Endothelial cell of umbilical vein (primary cell): ENCODE data around the gene FGR. TPM values are rescaled to one million over a fixed set of nuclear protein-coding genes. Genes with fewer than 3 reads are reported as not detected.
"Not testable (repeated sequence)": the region's sequence is repeated elsewhere in the genome, so short reads cannot be mapped to it uniquely, and the experiment has no call there.

Experiments used
- BruUV-seq: library from RNA; stranded (reverse); fragments of 400-500 nt; replicated peaks from 2 replicates; lab custom pipeline; 2021; lab: Mats Ljungman, UMichigan
- CTCF ChIA-PET: fragments of 300-600, 350-600 bp; sonication (Branson Sonifier 250); formaldehyde crosslinking; loops from one replicate; lab custom pipeline; 2021; ENCODE audit warnings: antibody characterized with exemption, inconsistent platforms; lab: Charles Lee
- POLR2A ChIA-PET: fragments of 300-600, 350-600 bp; sonication (Branson Sonifier 250); formaldehyde crosslinking; loops from one replicate; lab custom pipeline; 2021; ENCODE audit warnings: antibody characterized with exemption, inconsistent platforms; lab: Charles Lee
- DNase-seq: peaks from one replicate; pipeline ENCODE4 v3.0.0-alpha.2; 2011; ENCODE audit warnings: low read depth, low spot score
- FAIRE-seq: peaks from 2 replicates; lab custom pipeline; 2011; peaks lifted over from hg19 to GRCh38; lab: Jason Lieb, UNC
- H2AFZ ChIP-seq: 2 replicates; pipeline ENCODE4 v1.6.0; 2012; ENCODE audit warnings: low read depth, low read length, control low read depth, inconsistent platforms
- H3K27ac ChIP-seq: 2 replicates; pipeline ENCODE4 v1.5.1; 2011; ENCODE audit warnings: low read depth, mild to moderate bottlenecking, control low read depth, low read length, moderate library complexity; ENCODE audit not compliant: insufficient read depth
- H3K27me3 ChIP-seq, 2 experiments: 2 replicates each; pipeline versions ENCODE4 v1.6.0 to v1.6.1; 2011; ENCODE audit warnings: low read length in 2 of 2, mixed read lengths in 1 of 2; ENCODE audit not compliant: control insufficient read depth in 2 of 2, insufficient read depth in 2 of 2
- H3K36me3 ChIP-seq, 2 experiments: 2 replicates in 1 of 2; 3 replicates in 1 of 2; pipeline ENCODE4 v1.5.1; 2011; ENCODE audit warnings: low read length in 2 of 2, mild to moderate bottlenecking in 1 of 2, moderate library complexity in 1 of 2; ENCODE audit not compliant: control insufficient read depth in 2 of 2, insufficient read depth in 2 of 2; ENCODE audit errors: extremely low read depth in 1 of 2
- H3K4me1 ChIP-seq: 3 replicates; pipeline ENCODE4 v1.5.1; 2011; ENCODE audit warnings: mild to moderate bottlenecking, low read length; ENCODE audit not compliant: control insufficient read depth, insufficient read depth; ENCODE audit errors: extremely low read depth
- H3K4me2 ChIP-seq: 2 replicates; pipeline ENCODE4 v1.6.1; 2011; ENCODE audit warnings: low read length, control low read depth, mixed read lengths; ENCODE audit not compliant: insufficient read depth
- H3K4me3 ChIP-seq, 3 experiments: fragments of 200-600 bp in 1 of 3; sonication (generic), shearing (Covaris generic) in 1 of 3; replicated peaks in 1 of 3; 2 replicates each; pipeline ENCODE4 v1.5.1; 2011 to 2016; ENCODE audit warnings: control low read depth in 3 of 3, low read length in 3 of 3, mild to moderate bottlenecking in 2 of 3, inconsistent platforms in 1 of 3, low read depth in 1 of 3, moderate library complexity in 1 of 3; ENCODE audit not compliant: insufficient read depth in 1 of 3
- H3K79me2 ChIP-seq: 2 replicates; pipeline ENCODE4 v1.6.0; 2012; ENCODE audit warnings: low read length, inconsistent platforms; ENCODE audit not compliant: control insufficient read depth, insufficient read depth
- H3K9ac ChIP-seq: replicated peaks from 2 replicates; pipeline ENCODE3; 2011; ENCODE audit warnings: low read length, control low read depth; ENCODE audit not compliant: insufficient read depth; ENCODE audit errors: extremely low read depth
- H3K9me1 ChIP-seq: replicated peaks from 3 replicates; pipeline ENCODE4 v1.6.0; 2011; ENCODE audit warnings: mild to moderate bottlenecking, low read length; ENCODE audit not compliant: control insufficient read depth, insufficient read depth; ENCODE audit errors: extremely low read depth
- H3K9me3 ChIP-seq: replicated peaks from 2 replicates; pipeline ENCODE4 v1.5.1; 2012; ENCODE audit warnings: low read length, inconsistent platforms; ENCODE audit not compliant: control insufficient read depth, insufficient read depth
- H4K20me1 ChIP-seq: replicated peaks from 2 replicates; pipeline ENCODE3; 2011; ENCODE audit warnings: mild to moderate bottlenecking, low read length; ENCODE audit not compliant: control insufficient read depth, insufficient read depth; ENCODE audit errors: extremely low read depth
- CTCF ChIP-seq, 2 donors: IDR thresholded peaks; 1 replicate in 1 of 2; 2 replicates in 1 of 2; pipeline ENCODE4 v1.5.1; 2011; ENCODE audit warnings: low read length in 2 of 2, mild to moderate bottlenecking in 2 of 2, moderate library complexity in 2 of 2, control low read depth in 1 of 2, inconsistent platforms in 1 of 2, low read depth in 1 of 2; ENCODE audit not compliant: insufficient read depth in 1 of 2; ENCODE audit errors: extremely low read depth in 1 of 2
- GATA2 ChIP-seq: IDR thresholded peaks from 2 replicates; pipeline ENCODE4 v1.7.0; 2011; ENCODE audit warnings: low read depth, mild to moderate bottlenecking, moderate library complexity, mixed read lengths, low read length; ENCODE audit not compliant: insufficient read length, insufficient read depth
- JUN ChIP-seq: IDR thresholded peaks from 2 replicates; pipeline ENCODE4 v1.6.1; 2011; ENCODE audit warnings: borderline replicate concordance, low read depth; ENCODE audit not compliant: insufficient read length, insufficient read depth
- MYC ChIP-seq: IDR thresholded peaks from one replicate; pipeline ENCODE4 v1.6.1; 2011; ENCODE audit warnings: mild to moderate bottlenecking, low read depth, low read length
- dilution Hi-C: fragments of 300-500 bp; cut with MboI; formaldehyde crosslinking; loops from one replicate; pipeline ENCODE4 v1.15.0; 2019; ENCODE audit warnings: low sequenced_read_pairs; ENCODE audit not compliant: extremely low pct_ligation_motif_present
- intact Hi-C: fragments of 100-400 bp; cut with micrococcal nuclease; formaldehyde crosslinking; loops from one replicate; pipeline ENCODE4 v1.10.0; 2022
- polyA plus RNA-seq, 4 experiments: library from polyadenylated mRNA; depleted of rRNA in 3 of 4; stranded (reverse) in 3 of 4; unstranded in 1 of 4; fragments of >200 nt; gene quantifications; 2 replicates each; pipeline versions ENCODE4 v1.2.1 to v1.2.3, GENCODE V29; 2011 to 2012; ENCODE audit warnings: missing spikeins in 1 of 4
- total RNA-seq: library from RNA; stranded (reverse); gene quantifications from 2 replicates; pipeline ENCODE4 v1.2.3, GENCODE V29; 2021

Gene FGR
- total and polyA plus RNA-seq, 2 donors (not counting 3 experiments of a cell fraction or from before 2014, with no cell fraction given) = 0.18 TPM; not detected in 1

DNA sequence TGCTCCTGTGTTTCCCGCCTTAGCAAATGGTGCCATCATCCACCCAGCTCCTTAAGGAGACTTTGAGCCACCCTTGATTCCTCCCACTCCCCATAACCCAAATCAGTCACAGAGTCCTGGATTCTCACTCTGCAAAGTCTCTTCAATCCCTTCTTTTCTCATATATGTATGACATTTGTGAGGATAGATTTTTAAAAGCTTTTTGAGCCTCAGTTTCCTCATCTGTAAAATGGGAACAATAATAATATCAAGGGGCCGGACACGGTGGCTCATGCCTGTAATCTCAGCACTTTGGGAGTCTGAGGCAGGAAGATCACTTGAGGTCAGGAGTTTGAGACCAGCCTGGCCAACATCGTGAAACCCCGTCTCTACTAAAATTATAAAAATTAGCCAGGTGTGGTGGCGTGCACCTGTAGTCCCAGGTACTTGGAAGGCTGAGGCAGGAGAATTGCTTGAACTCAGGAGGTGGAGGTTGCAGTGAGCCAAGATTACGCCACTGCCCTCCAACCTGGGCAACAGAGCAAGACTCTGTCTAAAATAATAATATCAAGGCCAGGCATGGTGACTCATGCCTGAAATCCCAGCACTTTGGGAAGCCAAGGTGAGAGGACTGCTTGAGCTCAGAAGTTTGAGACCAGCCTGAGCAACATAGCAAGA, 15.1 kb downstream of the FGR start:
- FAIRE-seq, H3K36me3 ChIP-seq, intact Hi-C loops, BruUV-seq, H3K9me3 ChIP-seq, H3K9ac ChIP-seq, H3K27ac ChIP-seq, DNase-seq, H3K4me2 ChIP-seq, H3K9me1 ChIP-seq, H3K27me3 ChIP-seq, H3K79me2 ChIP-seq, dilution Hi-C loops, H4K20me1 ChIP-seq, POLR2A ChIA-PET, H2AFZ ChIP-seq, H3K4me3 ChIP-seq: not testable (repeated sequence)
- peaks cover 18% of the 10 kb centered on the region for H3K4me1 ChIP-seq
- CTCF ChIA-PET = interaction anchor here (0.7 to 2.5 kb wide), 3 partner anchors 43 to 49 kb away, joined by 3 to 15 read pairs (median 8); no protein-coding TSS in a partner anchor

DNA sequence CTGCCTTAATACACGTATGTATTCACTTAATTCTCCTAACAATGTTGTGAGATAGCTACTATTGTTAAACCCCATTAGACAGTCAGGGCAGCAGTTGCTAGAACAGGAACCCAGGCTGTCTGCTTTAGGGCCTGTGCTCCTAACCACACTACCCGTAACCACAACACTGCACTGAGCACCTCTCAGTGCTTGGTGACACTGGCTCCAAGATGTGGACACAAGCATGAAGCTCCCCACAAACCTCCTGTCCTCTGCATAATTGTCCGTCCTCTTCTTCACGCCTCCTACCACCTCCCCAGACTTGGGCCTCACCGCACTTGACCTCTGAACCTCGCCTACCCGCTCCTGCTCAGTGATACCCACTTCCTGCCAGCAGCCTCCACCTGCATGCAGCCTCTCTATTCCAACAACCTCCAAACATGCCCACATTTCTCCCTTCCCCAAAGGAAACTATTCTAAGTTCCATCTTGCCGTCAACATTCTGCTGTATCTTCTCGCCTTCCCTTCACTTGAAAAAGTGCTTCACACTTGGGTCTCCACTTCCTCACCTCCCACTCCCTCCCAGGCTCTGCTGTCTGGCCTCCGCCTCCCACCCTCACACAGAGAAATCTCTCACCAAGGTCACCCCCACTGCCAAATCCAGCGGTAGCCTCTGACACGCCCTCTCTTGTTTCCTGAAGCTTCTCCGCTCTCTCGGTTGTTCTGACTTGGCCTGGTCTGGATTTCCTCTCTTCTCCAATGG, 16.5 kb downstream of the FGR start:
- BruUV-seq = no TSS peak

More for the DNA sequence above, 16.5 kb downstream of the FGR start:
- intact Hi-C loops (no loop called here), dilution Hi-C loops (no loop called here)
- Histone ChIP-seq H2AFZ (no peak overlapping the region), H4K20me1 (no peaks in the 10 kb centered on the region), H3K4me2 (no peak overlapping the region), H3K9me3 (no peaks in the 10 kb centered on the region), H3K27ac (no peak overlapping the region), H3K36me3 (no peaks in the 10 kb centered on the region), H3K4me1 (peaks cover 24% of the 10 kb centered on the region), H3K9me1 (no peaks in the 10 kb centered on the region), H3K27me3 (no peaks in the 10 kb centered on the region), H3K9ac (no peak overlapping the region), H3K79me2 (no peaks in the 10 kb centered on the region), H3K4me3 (no peak overlapping the region)
- ChIA-PET CTCF (interaction anchor here (1.0 to 15.8 kb wide), 4 partner anchors 12 to 51 kb away, joined by 3 to 306 read pairs (median 6); no protein-coding TSS in a partner anchor), POLR2A (no interaction called here)
- FAIRE-seq = no peak
- no peak for TF ChIP-seq GATA2
- no peak for TF ChIP-seq CTCF (IDR thresholded peaks at IDR 0.05; ENCODE audit: extremely low read depth in 1 of 2, insufficient read depth in 1 of 2, low read depth in 1 of 2, low read length in 2 of 2)
- TF ChIP-seq JUN = no peak
- no peak for TF ChIP-seq MYC
- DNase-seq = no peak
